ENCODE measurements around the gene PPP1R15B.

PPP1R15B gene

GRCh38 chr1:204420039-204421004 lies 8.7 kb upstream of the PPP1R15B start:
- DNase-seq (ENCODE audit: low read depth in 3 of 3): no peak

GRCh38 chr1:204419064-204419403 lies 7.4 kb upstream of the PPP1R15B start:
- DNase-seq (ENCODE audit: low read depth in 3 of 3): no peak

DNA sequence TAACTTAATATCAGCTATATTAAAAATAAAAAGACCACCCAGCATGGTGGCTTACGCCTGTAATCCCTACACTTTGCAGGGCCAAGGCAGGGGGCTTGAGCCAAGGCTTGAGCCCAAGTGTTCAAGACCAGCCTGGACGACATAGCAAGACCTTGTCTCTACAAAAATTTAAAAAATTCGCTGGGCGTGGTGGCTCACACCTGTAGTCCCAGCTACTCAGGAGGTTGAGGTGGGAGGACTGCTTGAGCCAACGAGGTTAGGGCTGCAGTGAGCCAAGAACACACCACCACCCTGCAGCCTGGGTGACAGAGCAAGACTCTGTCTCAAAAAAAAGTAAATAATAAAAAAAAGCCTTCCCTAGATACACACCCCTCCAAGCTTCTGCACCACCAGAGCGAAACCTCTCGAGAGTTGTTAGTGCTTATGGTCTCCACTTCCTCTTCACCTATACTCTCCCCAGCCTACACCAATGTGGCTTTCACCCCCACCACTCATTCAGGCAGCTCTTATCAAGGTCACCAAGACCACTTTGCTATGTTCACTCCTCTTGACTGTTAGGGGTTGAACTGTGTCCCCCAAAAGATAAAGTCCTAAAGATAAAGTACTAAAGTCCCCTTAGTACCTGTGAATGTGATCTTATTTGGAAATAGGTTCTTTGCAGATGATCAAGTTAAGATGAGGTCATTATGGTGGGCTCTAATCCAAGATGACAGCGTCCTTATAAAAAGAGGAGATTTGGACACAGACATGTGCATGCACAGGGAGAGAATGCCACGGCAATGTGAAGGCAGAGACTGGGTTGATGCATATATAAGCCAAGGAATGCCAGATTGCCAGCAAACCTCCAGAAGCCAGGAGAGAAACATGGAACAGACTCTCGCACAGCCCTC lies 6.8 kb upstream of the PPP1R15B start:
- DNase-seq (ENCODE audit: low read depth in 3 of 3): no peak

DNA sequence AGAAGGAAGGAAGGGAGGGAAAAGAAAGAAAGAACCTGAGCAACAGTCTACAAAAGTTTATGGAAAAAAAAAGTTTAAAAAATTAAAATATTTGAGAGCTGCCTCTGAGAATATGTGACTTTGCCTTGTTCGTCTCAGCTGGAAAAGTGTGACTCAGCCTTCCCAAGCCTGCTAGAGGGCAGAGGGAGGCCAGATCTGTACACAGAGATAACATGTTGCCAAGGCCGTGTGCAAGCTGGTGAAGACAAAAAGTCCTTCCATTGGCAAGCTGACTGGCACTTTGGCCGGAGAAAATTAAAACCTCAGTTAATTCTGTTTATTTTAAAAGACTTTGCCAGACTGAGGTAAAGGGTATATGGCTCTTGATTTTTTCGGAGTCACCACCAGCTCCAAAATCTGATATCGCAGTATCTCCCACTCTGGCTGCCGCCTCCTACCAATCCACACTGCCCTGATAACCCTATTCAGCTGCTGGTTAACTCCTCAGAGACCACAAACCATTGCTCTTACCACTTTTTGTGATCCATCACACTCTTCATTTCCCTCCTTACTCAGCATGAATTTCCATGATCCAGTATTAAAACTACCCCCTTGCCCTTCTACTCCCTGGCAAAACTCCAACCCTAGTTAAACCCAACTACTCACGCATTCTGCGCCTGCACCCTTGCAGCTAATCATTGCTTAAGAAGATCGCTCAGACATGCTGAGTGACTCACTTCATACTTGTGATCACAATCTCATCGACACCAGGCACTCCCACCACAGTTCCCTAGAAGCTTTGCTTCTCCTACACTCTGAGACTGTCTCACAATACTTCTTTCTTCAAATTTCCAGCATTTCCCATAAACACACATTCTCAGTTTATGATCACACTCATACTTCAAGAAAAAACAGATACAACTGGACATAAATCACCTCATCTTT lies 5.7 kb upstream of the PPP1R15B start:
- DNase-seq (ENCODE audit: low read depth in 3 of 3): peak in 1 of 3 donors; percentile 35

- no peak for DNase-seq (ENCODE audit: low read depth in 3 of 3)
Observed at GRCh38 chr1:204416589-204417073, 5.0 kb upstream of the PPP1R15B start.

- DNase-seq (ENCODE audit: low read depth in 3 of 3): no peak
Observed at GRCh38 chr1:204415351-204415750, 3.7 kb upstream of the PPP1R15B start.

DNA sequence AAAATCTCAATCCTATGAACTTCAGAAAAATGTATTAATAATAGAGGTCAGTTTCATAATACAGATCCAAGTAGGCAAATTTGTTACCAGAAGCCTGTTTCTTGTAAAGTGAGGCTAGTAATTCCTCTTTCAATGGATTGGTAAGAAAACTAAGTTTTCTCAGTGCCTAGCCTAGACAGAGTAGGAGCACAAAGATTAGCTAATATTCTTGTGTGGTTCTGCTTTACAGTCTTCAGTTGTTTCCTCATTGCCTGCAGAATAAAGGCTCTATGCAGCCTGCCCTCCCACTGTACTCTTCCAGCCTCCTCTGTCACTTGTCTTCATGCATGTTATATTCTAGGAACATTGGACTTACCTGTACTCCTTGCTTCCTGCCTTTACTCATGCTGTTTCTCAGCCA lies 2.4 kb upstream of the PPP1R15B start:
- no peak for DNase-seq (ENCODE audit: low read depth in 3 of 3)

GRCh38 chr1:204413170-204413535 lies 1.5 kb upstream of the PPP1R15B start:
- no peak for DNase-seq (ENCODE audit: low read depth in 3 of 3)

GRCh38 chr1:204410688-204411450 lies 748 bp downstream of the PPP1R15B start:
- peak in 1 of 3 donors; percentile 10 for DNase-seq (ENCODE audit: low read depth in 3 of 3)

GRCh38 chr1:204409836-204410687 lies 1.6 kb downstream of the PPP1R15B start:
- no peak for DNase-seq (ENCODE audit: low read depth in 3 of 3)

DNA sequence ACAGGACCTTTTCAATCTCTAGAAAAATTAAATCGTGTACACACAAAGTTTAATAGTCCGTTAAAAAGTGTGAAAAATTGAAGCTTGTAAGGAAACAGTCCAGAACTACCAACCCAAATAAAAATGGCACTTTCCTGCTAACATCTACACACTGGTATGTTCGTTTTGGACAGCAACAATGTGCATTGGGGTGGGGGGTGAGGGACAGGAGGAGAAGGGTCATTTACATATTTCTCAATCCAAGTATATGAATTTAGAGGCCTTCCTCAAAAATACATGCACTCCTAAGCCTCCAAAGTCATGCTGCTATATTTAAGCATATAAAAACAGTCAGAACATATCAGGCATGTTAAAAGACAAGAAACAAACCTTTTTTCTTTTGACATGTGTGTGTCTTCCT lies 2.5 kb downstream of the PPP1R15B start:
- DNase-seq (ENCODE audit: low read depth in 3 of 3): no peak

DNA sequence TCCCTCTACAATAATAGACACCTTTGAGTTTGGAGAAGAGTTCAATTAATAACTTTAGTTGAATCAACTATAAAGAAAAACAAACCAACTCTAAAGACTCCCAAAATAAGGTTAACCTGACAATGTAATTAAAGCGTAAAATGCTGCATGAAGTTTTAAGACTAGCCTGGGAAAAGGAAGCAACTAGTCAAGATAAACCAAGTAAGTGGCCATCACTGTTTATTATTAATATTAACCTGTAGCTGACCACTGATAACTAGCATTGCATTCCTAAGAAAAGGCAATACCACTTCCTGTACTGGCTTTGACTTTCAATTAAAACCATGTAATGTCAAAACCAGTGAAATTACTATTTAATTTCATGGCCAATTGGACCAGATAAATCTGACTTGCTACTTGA lies 3.0 kb downstream of the PPP1R15B start:
- no peak for DNase-seq (ENCODE audit: low read depth in 3 of 3)

DNA sequence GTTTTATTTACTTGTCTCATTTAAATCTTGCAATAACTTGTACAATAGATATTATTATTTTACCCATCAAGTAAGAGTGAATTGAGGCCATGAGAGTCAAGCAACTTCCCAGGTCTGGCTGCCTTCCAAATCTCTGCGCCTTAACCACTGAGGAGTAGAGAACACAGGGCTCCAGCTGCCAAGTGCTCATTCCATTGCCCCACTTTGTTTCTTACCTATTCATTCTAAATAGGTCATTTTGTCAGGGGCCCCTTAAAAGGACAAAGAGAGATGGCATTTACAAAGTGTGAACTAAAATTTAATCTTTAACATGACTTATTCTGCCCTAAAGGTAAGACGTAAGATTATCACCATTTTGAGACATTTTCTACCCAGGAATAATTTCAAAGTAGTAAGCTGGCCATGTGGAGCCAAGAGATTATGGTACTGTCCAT lies 3.5 kb downstream of the PPP1R15B start:
- DNase-seq (ENCODE audit: low read depth in 3 of 3): no peak

DNA sequence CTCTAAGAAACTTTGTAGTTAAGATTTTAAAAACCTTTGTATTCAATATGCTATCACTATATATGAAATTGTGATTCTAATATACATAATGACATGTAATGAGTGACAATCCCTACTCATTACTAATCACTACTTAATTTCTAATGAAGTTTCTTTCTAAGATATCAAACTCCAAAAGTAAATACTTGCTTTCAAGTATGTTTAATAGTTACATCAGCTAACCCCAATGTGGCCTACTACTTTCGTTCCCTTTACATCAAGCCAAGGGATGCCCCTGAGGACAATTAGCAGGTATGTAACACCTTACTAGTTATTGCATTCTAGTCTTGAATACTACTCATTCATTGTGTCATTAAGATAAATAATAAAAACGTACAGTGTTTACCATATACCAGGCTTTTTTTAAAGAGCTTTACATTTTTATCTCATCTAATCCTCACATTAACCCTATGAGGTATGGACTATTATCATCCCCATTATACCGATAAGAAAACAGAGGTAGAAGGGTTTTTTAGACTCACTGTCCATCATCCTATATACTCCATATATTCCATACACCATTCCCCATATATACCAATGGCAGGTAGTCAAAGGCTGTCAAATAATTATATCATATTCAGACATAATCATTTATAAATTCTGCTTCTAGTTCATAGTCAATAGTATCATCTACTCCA lies 4.2 kb downstream of the PPP1R15B start:
- DNase-seq (ENCODE audit: low read depth in 3 of 3): no peak

DNA sequence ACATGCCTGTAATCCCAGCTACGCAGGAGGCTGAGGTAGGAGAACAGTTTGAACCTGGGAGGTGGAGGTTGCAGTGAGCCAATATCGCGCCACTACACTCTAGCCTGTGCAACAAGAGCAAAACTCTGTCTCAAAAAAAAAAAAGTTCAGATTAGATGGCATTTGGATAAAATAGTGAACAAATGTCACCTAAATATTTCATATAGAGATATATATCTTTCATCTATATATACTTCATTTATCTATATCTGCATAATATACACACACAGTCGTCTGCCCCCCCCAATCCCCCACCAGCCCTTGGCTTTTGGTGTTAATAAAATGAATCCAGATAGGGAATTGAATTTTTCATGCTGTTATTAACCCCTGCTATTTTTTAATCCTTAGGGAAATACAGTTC lies 5.0 kb downstream of the PPP1R15B start:
- no peak for DNase-seq (ENCODE audit: low read depth in 3 of 3)

DNA sequence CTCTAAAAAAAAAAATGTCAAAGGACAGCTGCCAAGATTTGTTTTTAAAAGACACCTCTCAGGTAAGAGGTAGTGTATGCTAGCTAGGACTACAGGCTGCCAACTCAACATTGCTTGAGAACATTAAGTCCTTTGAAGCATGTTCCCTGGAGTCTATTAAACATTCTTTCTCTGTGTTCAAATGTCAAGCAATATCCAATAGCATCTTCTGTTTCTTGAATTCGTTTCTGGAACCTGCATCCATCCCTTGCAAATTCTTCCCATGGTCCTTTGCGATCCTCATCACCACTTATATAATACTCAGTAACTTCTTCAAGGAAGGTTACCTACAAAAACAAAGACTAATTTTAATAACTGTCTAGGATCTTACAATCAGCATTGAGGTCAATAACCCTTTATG lies 5.6 kb downstream of the PPP1R15B start:
- DNase-seq (ENCODE audit: low read depth in 3 of 3): no peak

- DNase-seq (ENCODE audit: low read depth in 3 of 3): no peak
Observed at GRCh38 chr1:204404629-204405028, 7.0 kb downstream of the PPP1R15B start.

GRCh38 chr1:204402391-204402790 lies 9.2 kb downstream of the PPP1R15B start:
- DNase-seq (ENCODE audit: low read depth in 3 of 3): no peak

GRCh38 chr1:204401730-204402129 lies 9.9 kb downstream of the PPP1R15B start:
- no peak for DNase-seq (ENCODE audit: low read depth in 3 of 3)
